COR-L47 (cell line): ENCODE measurements around the gene PTPMT1.

Experiments
- DNase-seq: peaks from one replicate; lab custom pipeline; 2025; lab: John Stamatoyannopoulos, UW

The PTPMT1 gene

GRCh38 chr11:47607380-47607779, 42.0 kb downstream of the PTPMT1 start:
- DNase-seq = no peak

- no peak for DNase-seq
Measured at GRCh38 chr11:47609675-47610074, 44.3 kb downstream of the PTPMT1 start.

- no peak for DNase-seq
Measured at GRCh38 chr11:47611348-47611794, 46.0 kb downstream of the PTPMT1 start.

- DNase-seq = no peak
Measured at GRCh38 chr11:47615249-47615648, 49.9 kb downstream of the PTPMT1 start.

- peak; percentile 5 for DNase-seq
Measured at GRCh38 chr11:47616726-47617416, 51.5 kb downstream of the PTPMT1 start.

- no peak for DNase-seq
Measured at GRCh38 chr11:47617417-47617809, 52.0 kb downstream of the PTPMT1 start.

- no peak for DNase-seq
Measured at GRCh38 chr11:47620836-47621378, 55.5 kb downstream of the PTPMT1 start.
